GM12875 (cell line): Measurements from ENCODE around the gene CFHR1.

ENCODE experiments used
- H3K4me3 ChIP-seq: one replicate; pipeline ENCODE4 v1.5.1; 2011; ENCODE audit warnings: low read depth, low read length, control low read depth
- TF ChIP-seq, protein P1 (sequence below): IDR thresholded peaks from 2 replicates; pipeline ENCODE4 v1.5.1; 2011; ENCODE audit warnings: low read depth, mild to moderate bottlenecking, control low read depth, inconsistent platforms, low read length, moderate library complexity, borderline replicate concordance; ENCODE audit not compliant: insufficient read depth

CFHR1 gene

GRCh38 chr1:196858811-196859210, 39.3 kb downstream of the CFHR1 start:
- TF ChIP-seq, protein P1, sequence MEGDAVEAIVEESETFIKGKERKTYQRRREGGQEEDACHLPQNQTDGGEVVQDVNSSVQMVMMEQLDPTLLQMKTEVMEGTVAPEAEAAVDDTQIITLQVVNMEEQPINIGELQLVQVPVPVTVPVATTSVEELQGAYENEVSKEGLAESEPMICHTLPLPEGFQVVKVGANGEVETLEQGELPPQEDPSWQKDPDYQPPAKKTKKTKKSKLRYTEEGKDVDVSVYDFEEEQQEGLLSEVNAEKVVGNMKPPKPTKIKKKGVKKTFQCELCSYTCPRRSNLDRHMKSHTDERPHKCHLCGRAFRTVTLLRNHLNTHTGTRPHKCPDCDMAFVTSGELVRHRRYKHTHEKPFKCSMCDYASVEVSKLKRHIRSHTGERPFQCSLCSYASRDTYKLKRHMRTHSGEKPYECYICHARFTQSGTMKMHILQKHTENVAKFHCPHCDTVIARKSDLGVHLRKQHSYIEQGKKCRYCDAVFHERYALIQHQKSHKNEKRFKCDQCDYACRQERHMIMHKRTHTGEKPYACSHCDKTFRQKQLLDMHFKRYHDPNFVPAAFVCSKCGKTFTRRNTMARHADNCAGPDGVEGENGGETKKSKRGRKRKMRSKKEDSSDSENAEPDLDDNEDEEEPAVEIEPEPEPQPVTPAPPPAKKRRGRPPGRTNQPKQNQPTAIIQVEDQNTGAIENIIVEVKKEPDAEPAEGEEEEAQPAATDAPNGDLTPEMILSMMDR: no peak
- H3K4me3 ChIP-seq: no peak overlapping the region

DNA sequence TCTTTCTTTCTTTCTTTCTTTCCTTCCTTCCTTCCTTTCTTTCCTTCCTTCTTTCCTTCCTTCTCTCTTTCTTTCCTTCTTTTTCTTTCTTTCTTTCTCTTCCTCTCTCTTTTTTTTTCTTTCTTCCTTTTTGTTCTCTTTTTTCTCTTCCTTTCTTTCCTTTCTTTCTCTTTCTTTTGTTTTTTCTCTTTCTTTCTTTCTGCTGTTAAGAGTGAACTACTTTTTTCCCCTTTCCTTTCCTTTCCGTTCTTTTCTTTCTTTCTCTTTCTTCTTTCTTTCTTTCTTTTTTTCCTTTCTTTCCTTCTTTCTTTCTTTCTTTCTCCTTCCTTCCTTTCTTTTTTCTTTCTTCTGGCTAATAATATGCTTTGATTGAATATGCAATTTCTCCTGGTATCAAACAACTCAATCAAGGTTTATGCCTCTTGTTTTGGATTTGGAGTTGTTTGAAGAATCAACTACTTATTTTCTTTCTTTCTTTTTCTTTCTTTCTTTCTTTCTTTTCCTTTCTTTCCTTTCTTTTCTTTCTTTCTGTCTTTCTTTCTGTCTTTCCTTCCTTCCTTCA, 40.9 kb downstream of the CFHR1 start:
- H3K4me3 ChIP-seq: no peak overlapping the region
- TF ChIP-seq, protein P1: no peak

- H3K4me3 ChIP-seq: no peak overlapping the region
- TF ChIP-seq, protein P1: no peak
Measured at GRCh38 chr1:196861429-196861828, 41.9 kb downstream of the CFHR1 start.

DNA sequence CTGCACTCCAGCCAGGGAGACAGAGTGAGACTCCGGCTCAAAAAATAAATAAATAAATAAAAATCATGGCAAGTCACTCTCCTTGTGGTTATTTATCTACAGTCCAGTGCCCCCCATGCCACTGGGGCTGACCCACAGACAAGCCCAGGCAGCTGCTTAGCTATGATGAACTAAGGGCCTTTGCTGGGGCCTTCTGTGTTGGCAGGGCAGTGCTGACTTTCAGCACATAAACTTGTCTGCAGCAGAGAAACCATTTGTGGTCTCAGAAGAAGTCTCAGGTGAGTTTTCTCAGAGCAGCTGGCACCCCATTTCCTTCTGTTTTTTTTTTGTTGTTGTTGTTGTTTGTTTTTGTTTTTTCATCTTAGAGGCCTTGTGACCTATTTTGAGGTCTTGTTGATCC, 47.4 kb downstream of the CFHR1 start:
- H3K4me3 ChIP-seq: no peak overlapping the region
- TF ChIP-seq, protein P1: no peak

DNA sequence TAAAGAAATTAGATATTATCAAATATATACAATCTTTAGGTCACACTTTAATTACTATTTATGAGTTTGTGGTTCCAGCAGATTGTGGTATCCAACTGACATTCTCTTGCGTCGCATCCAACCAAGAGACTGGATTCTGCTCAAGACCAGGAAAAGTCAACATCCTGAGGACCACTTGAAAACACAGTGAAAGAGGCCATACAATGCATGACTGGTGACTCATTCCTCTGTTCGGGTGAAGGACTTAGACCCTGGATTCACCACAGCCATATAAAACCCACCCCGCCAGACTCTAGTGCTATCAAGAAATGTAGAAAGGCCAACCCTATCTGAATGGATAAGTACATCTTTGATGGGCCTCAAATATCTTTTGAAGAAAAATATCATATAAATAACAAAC, 53.9 kb downstream of the CFHR1 start:
- TF ChIP-seq, protein P1: no peak
- no peak overlapping the region for H3K4me3 ChIP-seq

DNA sequence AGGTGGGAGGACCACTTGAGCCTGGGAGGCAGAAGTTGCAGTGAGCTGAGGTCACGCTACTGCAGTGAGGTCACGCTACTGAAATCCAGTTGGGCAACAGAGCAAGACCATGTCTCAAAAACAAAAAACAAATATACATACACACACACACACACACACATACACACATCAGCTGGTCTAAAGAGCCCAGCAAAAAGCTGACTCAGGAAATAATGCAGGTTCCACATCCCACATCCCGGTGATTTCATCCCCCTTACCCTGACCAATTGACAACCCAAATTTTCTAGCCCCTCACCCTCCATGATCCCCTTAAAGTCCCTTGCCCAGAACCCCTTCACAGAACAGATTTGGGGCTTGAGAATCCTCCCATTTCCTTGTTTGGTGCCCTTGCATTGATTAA, 56.4 kb downstream of the CFHR1 start:
- H3K4me3 ChIP-seq: no peak overlapping the region
- TF ChIP-seq, protein P1: no peak

- TF ChIP-seq, protein P1: no peak
- H3K4me3 ChIP-seq: no peak overlapping the region
Measured at GRCh38 chr1:196877964-196878363, 58.4 kb downstream of the CFHR1 start.
